HepG2 (cell line): ENCODE data around the gene C9orf78. TPM values are rescaled to one million over a fixed set of nuclear protein-coding genes. Genes with fewer than 3 reads are reported as not detected.

ENCODE experiments used
- AKNA ChIP-seq: sonication (generic); formaldehyde crosslinking; IDR thresholded peaks from 2 replicates; pipeline ENCODE4 v1.4.0; 2020; ENCODE audit warnings: missing genetic modification reagents, borderline replicate concordance
- FOSL2 ChIP-seq: sonication (generic); formaldehyde crosslinking; IDR thresholded peaks from 2 replicates; pipeline ENCODE4 v1.4.0; 2020; ENCODE audit warnings: missing genetic modification reagents
- GRHL1 ChIP-seq: sonication (generic); formaldehyde crosslinking; conservative IDR thresholded peaks from 2 replicates; pipeline ENCODE4 v1.8.0; 2022; ENCODE audit warnings: missing genetic modification reagents
- MEIS1 ChIP-seq: sonication (generic); formaldehyde crosslinking; IDR thresholded peaks from 2 replicates; pipeline ENCODE4 v1.9.0; 2021; ENCODE audit warnings: mild to moderate bottlenecking, missing genetic modification reagents, moderate library complexity, borderline replicate concordance
- RFXANK ChIP-seq: IDR thresholded peaks from 2 replicates; pipeline ENCODE4 v1.6.1; 2016
- RFXAP ChIP-seq: sonication (generic); formaldehyde crosslinking; IDR thresholded peaks from 2 replicates; pipeline ENCODE4 v1.4.0; 2020; ENCODE audit warnings: missing genetic modification reagents, borderline replicate concordance
- SP5 ChIP-seq: IDR thresholded peaks from 2 replicates; pipeline ENCODE4 v1.6.1; 2016; ENCODE audit warnings: low read depth, borderline replicate concordance
- STAT5B ChIP-seq: sonication (generic); formaldehyde crosslinking; IDR thresholded peaks from 2 replicates; pipeline ENCODE4 v1.4.0; 2020; ENCODE audit warnings: missing genetic modification reagents
- TFDP2 ChIP-seq: sonication (generic); formaldehyde crosslinking; IDR thresholded peaks from 2 replicates; pipeline ENCODE4 v1.4.0; 2020; ENCODE audit warnings: missing genetic modification reagents
- THRA ChIP-seq: sonication (generic); formaldehyde crosslinking; IDR thresholded peaks from 2 replicates; pipeline ENCODE4 v1.4.0; 2020; ENCODE audit warnings: missing genetic modification reagents, borderline replicate concordance
- TRAFD1 ChIP-seq: sonication (generic); formaldehyde crosslinking; IDR thresholded peaks from 2 replicates; pipeline ENCODE4 v1.5.1; 2020; ENCODE audit warnings: missing genetic modification reagents, mild to moderate bottlenecking, borderline replicate concordance
- ZBTB44 ChIP-seq: sonication (generic); formaldehyde crosslinking; IDR thresholded peaks from 2 replicates; pipeline ENCODE4 v1.4.0; 2020; ENCODE audit warnings: missing genetic modification reagents
- ZNF232 ChIP-seq: sonication (generic); formaldehyde crosslinking; IDR thresholded peaks from 2 replicates; pipeline ENCODE4 v1.4.0; 2020; ENCODE audit warnings: missing genetic modification reagents, borderline replicate concordance
- ZNF282 ChIP-seq: fragments of 450-650 bp; IDR thresholded peaks from 2 replicates; pipeline ENCODE4 v1.6.1; 2018; ENCODE audit not compliant: partially characterized antibody
- ZNF605 ChIP-seq: sonication (generic); formaldehyde crosslinking; IDR thresholded peaks from 2 replicates; pipeline ENCODE4 v1.8.0; 2022; ENCODE audit warnings: mild to moderate bottlenecking, missing genetic modification reagents
- ZNF772 ChIP-seq: sonication (generic); formaldehyde crosslinking; IDR thresholded peaks from 2 replicates; pipeline ENCODE4 v1.5.0; 2020; ENCODE audit warnings: mild to moderate bottlenecking, missing genetic modification reagents
- polyA plus RNA-seq, 8 experiments: library from polyadenylated mRNA; depleted of rRNA in 3 of 8; stranded (reverse) in 7 of 8; unstranded in 1 of 8; fragments of >200 nt; fragmentation: Illumina TruSeq in 4 of 8; extraction: Trizol in 4 of 8; gene quantifications; 2 replicates each; pipeline versions ENCODE4 v1.2.1 to v1.2.3, GENCODE V29; 2011 to 2016; ENCODE audit warnings: low read depth in 4 of 8, missing spikeins in 1 of 8, mixed read lengths in 1 of 8; ENCODE audit not compliant: insufficient read depth in 1 of 8
- total RNA-seq, 5 experiments: library from RNA; depleted of rRNA; stranded (reverse); fragments of >200 nt; fragmentation: Illumina TruSeq; extraction: Trizol; gene quantifications; 2 replicates each; pipeline ENCODE4 v1.2.3, GENCODE V29; 2016; ENCODE audit warnings: low read depth in 1 of 5

The C9orf78 gene
- total and polyA plus RNA-seq, 2 of the 13 experiments (the other 11 are each of a cell fraction or from before 2014, with no cell fraction given) = 18.4 to 35.5 TPM

- TF ChIP-seq AKNA (CRISPR knock-in tag) (no peak), RFXANK (no peak), GRHL1 (CRISPR knock-in tag) (no peak), ZNF232 (CRISPR knock-in tag) (no peak), ZNF282 (no peak), ZBTB44 (no peak), TRAFD1 (no peak), RFXAP (CRISPR knock-in tag) (no peak), ZNF772 (CRISPR knock-in tag) (no peak), STAT5B (CRISPR knock-in tag) (no peak), TFDP2 (peak; percentile 57; the same call in 1 of the 2 replicates), THRA (peak; percentile 20; the same call in 1 of the 2 replicates), ZNF605 (CRISPR knock-in tag) (no peak), MEIS1 (CRISPR knock-in tag) (peak; percentile 95; the same call in 1 of the 2 replicates), FOSL2 (no peak), SP5 (CRISPR knock-in tag) (peak; percentile 46; the same call in 1 of the 2 replicates)
These were observed at the start of gene C9orf78, which contains the start of gene USP20 (continued) for GRCh38 chr9:129835128-129835859.
